HL-60 (cell line): Measurements from ENCODE around the gene SCYL1.

Source experiments
- SPI1 ChIP-seq: IDR thresholded peaks from 2 replicates; pipeline ENCODE4 v1.6.1; 2012; ENCODE audit warnings: low read depth, mild to moderate bottlenecking, borderline replicate concordance
- TF ChIP-seq, protein P1 (sequence below): IDR thresholded peaks from one replicate; pipeline ENCODE4 v1.5.1; 2011; ENCODE audit warnings: low read length, control low read depth, inconsistent platforms; ENCODE audit not compliant: insufficient read depth

GRCh38 chr11:65499713-65500386 is 25.0 kb upstream of the SCYL1 start:
- TF ChIP-seq, protein P1, sequence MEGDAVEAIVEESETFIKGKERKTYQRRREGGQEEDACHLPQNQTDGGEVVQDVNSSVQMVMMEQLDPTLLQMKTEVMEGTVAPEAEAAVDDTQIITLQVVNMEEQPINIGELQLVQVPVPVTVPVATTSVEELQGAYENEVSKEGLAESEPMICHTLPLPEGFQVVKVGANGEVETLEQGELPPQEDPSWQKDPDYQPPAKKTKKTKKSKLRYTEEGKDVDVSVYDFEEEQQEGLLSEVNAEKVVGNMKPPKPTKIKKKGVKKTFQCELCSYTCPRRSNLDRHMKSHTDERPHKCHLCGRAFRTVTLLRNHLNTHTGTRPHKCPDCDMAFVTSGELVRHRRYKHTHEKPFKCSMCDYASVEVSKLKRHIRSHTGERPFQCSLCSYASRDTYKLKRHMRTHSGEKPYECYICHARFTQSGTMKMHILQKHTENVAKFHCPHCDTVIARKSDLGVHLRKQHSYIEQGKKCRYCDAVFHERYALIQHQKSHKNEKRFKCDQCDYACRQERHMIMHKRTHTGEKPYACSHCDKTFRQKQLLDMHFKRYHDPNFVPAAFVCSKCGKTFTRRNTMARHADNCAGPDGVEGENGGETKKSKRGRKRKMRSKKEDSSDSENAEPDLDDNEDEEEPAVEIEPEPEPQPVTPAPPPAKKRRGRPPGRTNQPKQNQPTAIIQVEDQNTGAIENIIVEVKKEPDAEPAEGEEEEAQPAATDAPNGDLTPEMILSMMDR = no peak
- TF ChIP-seq SPI1 = no peak
